HepG2 (cell line): Measurements from ENCODE around the gene EML2. TPM values are rescaled to one million over a fixed set of nuclear protein-coding genes. Genes with fewer than 3 reads are reported as not detected.

Experiments used
- ARNTL ChIP-seq: sonication (generic); formaldehyde crosslinking; IDR thresholded peaks from 2 replicates; pipeline ENCODE4 v1.4.0; 2020; ENCODE audit warnings: mild to moderate bottlenecking, missing genetic modification reagents
- ATF7-NPFF ChIP-seq: sonication (generic); formaldehyde crosslinking; IDR thresholded peaks from 2 replicates; pipeline ENCODE4 v1.8.1; 2023; ENCODE audit warnings: mild to moderate bottlenecking, low read depth, missing genetic modification reagents, moderate library complexity
- CCDC6 ChIP-seq: sonication (generic); formaldehyde crosslinking; IDR thresholded peaks from 2 replicates; pipeline ENCODE4 v1.8.1; 2022; ENCODE audit warnings: mild to moderate bottlenecking, missing genetic modification reagents, moderate library complexity
- ESRRA ChIP-seq: sonication (generic); formaldehyde crosslinking; IDR thresholded peaks from 2 replicates; pipeline ENCODE4 v1.5.1; 2020; ENCODE audit warnings: mild to moderate bottlenecking, low read depth, missing genetic modification reagents
- IRF9 ChIP-seq: sonication (generic); formaldehyde crosslinking; IDR thresholded peaks from 2 replicates; pipeline ENCODE4 v1.8.0; 2022; ENCODE audit warnings: missing genetic modification reagents, mild to moderate bottlenecking, borderline replicate concordance
- MXI1 ChIP-seq: IDR thresholded peaks from 3 replicates; pipeline ENCODE4 v1.6.1; 2012; ENCODE audit warnings: low read depth, low read length, inconsistent platforms, borderline replicate concordance
- POGZ ChIP-seq: sonication (generic); formaldehyde crosslinking; IDR thresholded peaks from 2 replicates; pipeline ENCODE4 v1.4.0; 2020; ENCODE audit warnings: mild to moderate bottlenecking, missing genetic modification reagents
- SAFB2 ChIP-seq: sonication (generic); formaldehyde crosslinking; IDR thresholded peaks from 2 replicates; pipeline ENCODE4 v1.5.1; 2020; ENCODE audit warnings: missing genetic modification reagents, low read depth, mild to moderate bottlenecking, borderline replicate concordance
- SCMH1 ChIP-seq: sonication (generic); formaldehyde crosslinking; IDR thresholded peaks from 2 replicates; pipeline ENCODE4 v1.9.0; 2021; ENCODE audit warnings: missing genetic modification reagents, mild to moderate bottlenecking, borderline replicate concordance
- SRSF4 ChIP-seq: fragments of 200-400 bp; formaldehyde crosslinking; IDR thresholded peaks from one replicate; pipeline ENCODE4 v1.6.1; 2018; ENCODE audit warnings: mild to moderate bottlenecking, low read depth, low read length, moderate library complexity; ENCODE audit not compliant: poor library complexity, severe bottlenecking
- ZIK1 ChIP-seq: sonication (generic); formaldehyde crosslinking; IDR thresholded peaks from 2 replicates; pipeline ENCODE4 v1.5.0; 2020; ENCODE audit warnings: mild to moderate bottlenecking, low read depth, missing genetic modification reagents, borderline replicate concordance
- ZMYM4 ChIP-seq: sonication (generic); formaldehyde crosslinking; IDR thresholded peaks from 2 replicates; pipeline ENCODE4 v1.8.1; 2023; ENCODE audit warnings: mild to moderate bottlenecking, missing genetic modification reagents
- ZNF230 ChIP-seq: sonication (generic); formaldehyde crosslinking; IDR thresholded peaks from 2 replicates; pipeline ENCODE4 v1.4.0; 2020; ENCODE audit warnings: mild to moderate bottlenecking, missing genetic modification reagents
- ZNF234 ChIP-seq: sonication (generic); formaldehyde crosslinking; conservative IDR thresholded peaks from 2 replicates; pipeline ENCODE4 v1.5.1; 2020; ENCODE audit warnings: mild to moderate bottlenecking, missing genetic modification reagents
- ZSCAN12 ChIP-seq: sonication (generic); formaldehyde crosslinking; IDR thresholded peaks from 2 replicates; pipeline ENCODE4 v1.9.0; 2021; ENCODE audit warnings: mild to moderate bottlenecking, missing genetic modification reagents
- polyA plus RNA-seq, 8 experiments: library from polyadenylated mRNA; depleted of rRNA in 3 of 8; stranded (reverse) in 7 of 8; unstranded in 1 of 8; fragments of >200 nt; fragmentation: Illumina TruSeq in 4 of 8; extraction: Trizol in 4 of 8; gene quantifications; 2 replicates each; pipeline versions ENCODE4 v1.2.1 to v1.2.3, GENCODE V29; 2011 to 2016; ENCODE audit warnings: low read depth in 4 of 8, missing spikeins in 1 of 8, mixed read lengths in 1 of 8; ENCODE audit not compliant: insufficient read depth in 1 of 8
- total RNA-seq, 5 experiments: library from RNA; depleted of rRNA; stranded (reverse); fragments of >200 nt; fragmentation: Illumina TruSeq; extraction: Trizol; gene quantifications; 2 replicates each; pipeline ENCODE4 v1.2.3, GENCODE V29; 2016; ENCODE audit warnings: low read depth in 1 of 5

EML2 gene
- total and polyA plus RNA-seq, 2 of the 13 experiments (the other 11 are each of a cell fraction or from before 2014, with no cell fraction given) = 7.3 to 12.9 TPM

- TF ChIP-seq IRF9 (0 out of 2 replicates have a peak, but pooled peaks have one; percentile 30), ZIK1 (no peak), ARNTL (CRISPR knock-in tag) (no peak), POGZ (CRISPR knock-in tag) (peak; percentile 34; the same call in 1 of the 2 replicates), ZMYM4 (CRISPR knock-in tag) (no peak), ESRRA (CRISPR knock-in tag) (no peak), SRSF4 (no peak), SAFB2 (CRISPR knock-in tag) (peak; percentile 76; the same call in 1 of the 2 replicates), MXI1 (peak; percentile 49; the same call in 2 of the 3 replicates), ZNF234 (CRISPR knock-in tag) (no peak), ZNF230 (CRISPR knock-in tag) (no peak), CCDC6 (CRISPR knock-in tag) (no peak), SCMH1 (no peak), ATF7-NPFF (CRISPR knock-in tag) (peak; percentile 78), ZSCAN12 (CRISPR knock-in tag) (no peak)
These were observed 42.3 kb upstream of the EML2 start (continued) for GRCh38 chr19:45681391-45682015.
